HepG2 (cell line): ENCODE measurements around the gene FANCE. TPM values are rescaled to one million over a fixed set of nuclear protein-coding genes. Genes with fewer than 3 reads are reported as not detected.

Experiments used
- CBFB ChIP-seq: sonication (generic); formaldehyde crosslinking; IDR thresholded peaks from 2 replicates; pipeline ENCODE4 v1.4.0; 2020; ENCODE audit warnings: missing genetic modification reagents
- CCDC6 ChIP-seq: sonication (generic); formaldehyde crosslinking; IDR thresholded peaks from 2 replicates; pipeline ENCODE4 v1.8.1; 2022; ENCODE audit warnings: mild to moderate bottlenecking, missing genetic modification reagents, moderate library complexity
- EED ChIP-seq: sonication (generic); formaldehyde crosslinking; IDR thresholded peaks from 2 replicates; pipeline ENCODE4 v1.5.0; 2020; ENCODE audit warnings: mild to moderate bottlenecking, missing genetic modification reagents
- ELF4 ChIP-seq: sonication (generic); formaldehyde crosslinking; IDR thresholded peaks from 2 replicates; pipeline ENCODE4 v1.5.0; 2020; ENCODE audit warnings: missing genetic modification reagents, mild to moderate bottlenecking, moderate library complexity, borderline replicate concordance
- FOXA3 ChIP-seq: IDR thresholded peaks from 2 replicates; pipeline ENCODE4 v1.6.1; 2016; ENCODE audit warnings: missing genetic modification reagents, missing compliant biosample characterization
- JDP2 ChIP-seq: sonication (generic); formaldehyde crosslinking; IDR thresholded peaks from 2 replicates; pipeline ENCODE4 v1.8.1; 2022; ENCODE audit warnings: missing genetic modification reagents, borderline replicate concordance
- MTA3 ChIP-seq: sonication (generic); formaldehyde crosslinking; IDR thresholded peaks from 2 replicates; pipeline ENCODE4 v1.4.0; 2020; ENCODE audit warnings: missing genetic modification reagents
- MXI1 ChIP-seq: IDR thresholded peaks from 3 replicates; pipeline ENCODE4 v1.6.1; 2012; ENCODE audit warnings: low read depth, low read length, inconsistent platforms, borderline replicate concordance
- NFATC3 ChIP-seq: sonication (generic); formaldehyde crosslinking; IDR thresholded peaks from 2 replicates; pipeline ENCODE4 v1.5.1; 2020; ENCODE audit warnings: mild to moderate bottlenecking, missing genetic modification reagents
- NR3C1 ChIP-seq: sonication (generic); formaldehyde crosslinking; IDR thresholded peaks from 2 replicates; pipeline ENCODE4 v1.4.0; 2020; ENCODE audit warnings: missing genetic modification reagents
- PAF1 ChIP-seq: IDR thresholded peaks from 2 replicates; pipeline ENCODE4 v1.6.1; 2016; ENCODE audit warnings: missing genetic modification reagents, missing compliant biosample characterization
- PCBP1 ChIP-seq: fragments of 200-400 bp; formaldehyde crosslinking; IDR thresholded peaks from 2 replicates; pipeline ENCODE4 v1.6.1; 2017; ENCODE audit warnings: mild to moderate bottlenecking, low read depth, low read length, borderline replicate concordance
- PHF21A ChIP-seq: sonication (generic); formaldehyde crosslinking; IDR thresholded peaks from 2 replicates; pipeline ENCODE4 v1.5.0; 2020; ENCODE audit warnings: mild to moderate bottlenecking, missing genetic modification reagents
- RBM22 ChIP-seq: fragments of 200-400 bp; formaldehyde crosslinking; optimal IDR thresholded peaks from 2 replicates; pipeline ENCODE3; 2017; ENCODE audit warnings: mild to moderate bottlenecking, low read length, moderate library complexity
- TBX2 ChIP-seq: sonication (generic); formaldehyde crosslinking; IDR thresholded peaks from 2 replicates; pipeline ENCODE4 v1.5.0; 2020; ENCODE audit warnings: missing genetic modification reagents, mild to moderate bottlenecking, borderline replicate concordance
- TP53 ChIP-seq: sonication (generic); formaldehyde crosslinking; conservative IDR thresholded peaks from 2 replicates; pipeline ENCODE4 v1.4.0; 2020; ENCODE audit warnings: missing genetic modification reagents
- ZBTB44 ChIP-seq: sonication (generic); formaldehyde crosslinking; IDR thresholded peaks from 2 replicates; pipeline ENCODE4 v1.4.0; 2020; ENCODE audit warnings: missing genetic modification reagents
- ZNF30 ChIP-seq: sonication (generic); formaldehyde crosslinking; IDR thresholded peaks from 2 replicates; pipeline ENCODE4 v1.5.0; 2020; ENCODE audit warnings: mild to moderate bottlenecking, missing genetic modification reagents
- ZNF597 ChIP-seq: sonication (generic); formaldehyde crosslinking; IDR thresholded peaks from 2 replicates; pipeline ENCODE4 v1.5.0; 2020; ENCODE audit warnings: missing genetic modification reagents
- ZNF629 ChIP-seq: sonication (generic); formaldehyde crosslinking; conservative IDR thresholded peaks from 2 replicates; pipeline ENCODE4 v1.5.0; 2020; ENCODE audit warnings: missing genetic modification reagents
- ZNF770 ChIP-seq: sonication (generic); formaldehyde crosslinking; IDR thresholded peaks from 2 replicates; pipeline ENCODE4 v1.5.0; 2020; ENCODE audit warnings: mild to moderate bottlenecking, missing genetic modification reagents
- polyA plus RNA-seq, 8 experiments: library from polyadenylated mRNA; depleted of rRNA in 3 of 8; stranded (reverse) in 7 of 8; unstranded in 1 of 8; fragments of >200 nt; fragmentation: Illumina TruSeq in 4 of 8; extraction: Trizol in 4 of 8; gene quantifications; 2 replicates each; pipeline versions ENCODE4 v1.2.1 to v1.2.3, GENCODE V29; 2011 to 2016; ENCODE audit warnings: low read depth in 4 of 8, missing spikeins in 1 of 8, mixed read lengths in 1 of 8; ENCODE audit not compliant: insufficient read depth in 1 of 8
- total RNA-seq, 5 experiments: library from RNA; depleted of rRNA; stranded (reverse); fragments of >200 nt; fragmentation: Illumina TruSeq; extraction: Trizol; gene quantifications; 2 replicates each; pipeline ENCODE4 v1.2.3, GENCODE V29; 2016; ENCODE audit warnings: low read depth in 1 of 5
- TF ChIP-seq, protein P1 (sequence below): sonication (generic); formaldehyde crosslinking; IDR thresholded peaks from 2 replicates; pipeline ENCODE4 v1.4.0; 2020; ENCODE audit warnings: missing genetic modification reagents

The FANCE gene
- total and polyA plus RNA-seq, 2 of the 13 experiments (the other 11 are each of a cell fraction or from before 2014, with no cell fraction given): 7.1 to 11.2 TPM

GRCh38 chr6:35470663-35471120 lies 18.6 kb downstream of the FANCE start (continued):
- TF ChIP-seq NR3C1 (no peak), JDP2 (no peak), CBFB (CRISPR knock-in tag) (no peak), MTA3 (CRISPR knock-in tag) (no peak), ZBTB44 (CRISPR knock-in tag) (no peak), TBX2 (CRISPR knock-in tag) (no peak), PCBP1 (no peak), RBM22 (peak; percentile 77), PAF1 (CRISPR knock-in tag) (peak; percentile 34; the same call in 1 of the 2 replicates), ELF4 (no peak), TP53 (CRISPR knock-in tag) (no peak), FOXA3 (CRISPR knock-in tag) (no peak), CCDC6 (no peak), ZNF629 (CRISPR knock-in tag) (no peak), ZNF770 (CRISPR knock-in tag) (no peak), EED (no peak), NFATC3 (no peak), ZNF597 (CRISPR knock-in tag) (no peak), MXI1 (no peak), PHF21A (0 out of 2 replicates have a peak, but pooled peaks have one; percentile 18), ZNF30 (CRISPR knock-in tag) (no peak)
- TF ChIP-seq, protein P1, sequence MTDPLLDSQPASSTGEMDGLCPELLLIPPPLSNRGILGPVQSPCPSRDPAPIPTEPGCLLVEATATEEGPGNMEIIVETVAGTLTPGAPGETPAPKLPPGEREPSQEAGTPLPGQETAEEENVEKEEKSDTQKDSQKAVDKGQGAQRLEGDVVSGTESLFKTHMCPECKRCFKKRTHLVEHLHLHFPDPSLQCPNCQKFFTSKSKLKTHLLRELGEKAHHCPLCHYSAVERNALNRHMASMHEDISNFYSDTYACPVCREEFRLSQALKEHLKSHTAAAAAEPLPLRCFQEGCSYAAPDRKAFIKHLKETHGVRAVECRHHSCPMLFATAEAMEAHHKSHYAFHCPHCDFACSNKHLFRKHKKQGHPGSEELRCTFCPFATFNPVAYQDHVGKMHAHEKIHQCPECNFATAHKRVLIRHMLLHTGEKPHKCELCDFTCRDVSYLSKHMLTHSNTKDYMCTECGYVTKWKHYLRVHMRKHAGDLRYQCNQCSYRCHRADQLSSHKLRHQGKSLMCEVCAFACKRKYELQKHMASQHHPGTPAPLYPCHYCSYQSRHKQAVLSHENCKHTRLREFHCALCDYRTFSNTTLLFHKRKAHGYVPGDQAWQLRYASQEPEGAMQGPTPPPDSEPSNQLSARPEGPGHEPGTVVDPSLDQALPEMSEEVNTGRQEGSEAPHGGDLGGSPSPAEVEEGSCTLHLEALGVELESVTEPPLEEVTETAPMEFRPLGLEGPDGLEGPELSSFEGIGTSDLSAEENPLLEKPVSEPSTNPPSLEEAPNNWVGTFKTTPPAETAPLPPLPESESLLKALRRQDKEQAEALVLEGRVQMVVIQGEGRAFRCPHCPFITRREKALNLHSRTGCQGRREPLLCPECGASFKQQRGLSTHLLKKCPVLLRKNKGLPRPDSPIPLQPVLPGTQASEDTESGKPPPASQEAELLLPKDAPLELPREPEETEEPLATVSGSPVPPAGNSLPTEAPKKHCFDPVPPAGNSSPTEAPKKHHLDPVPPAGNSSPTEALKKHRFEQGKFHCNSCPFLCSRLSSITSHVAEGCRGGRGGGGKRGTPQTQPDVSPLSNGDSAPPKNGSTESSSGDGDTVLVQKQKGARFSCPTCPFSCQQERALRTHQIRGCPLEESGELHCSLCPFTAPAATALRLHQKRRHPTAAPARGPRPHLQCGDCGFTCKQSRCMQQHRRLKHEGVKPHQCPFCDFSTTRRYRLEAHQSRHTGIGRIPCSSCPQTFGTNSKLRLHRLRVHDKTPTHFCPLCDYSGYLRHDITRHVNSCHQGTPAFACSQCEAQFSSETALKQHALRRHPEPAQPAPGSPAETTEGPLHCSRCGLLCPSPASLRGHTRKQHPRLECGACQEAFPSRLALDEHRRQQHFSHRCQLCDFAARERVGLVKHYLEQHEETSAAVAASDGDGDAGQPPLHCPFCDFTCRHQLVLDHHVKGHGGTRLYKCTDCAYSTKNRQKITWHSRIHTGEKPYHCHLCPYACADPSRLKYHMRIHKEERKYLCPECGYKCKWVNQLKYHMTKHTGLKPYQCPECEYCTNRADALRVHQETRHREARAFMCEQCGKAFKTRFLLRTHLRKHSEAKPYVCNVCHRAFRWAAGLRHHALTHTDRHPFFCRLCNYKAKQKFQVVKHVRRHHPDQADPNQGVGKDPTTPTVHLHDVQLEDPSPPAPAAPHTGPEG (CRISPR knock-in tag): no peak
